NT2/D1 (cell line): ENCODE measurements around the gene ZNF429.

Experiments used
- DNase-seq: peaks from one replicate; pipeline ENCODE4 v3.0.0-alpha.2; 2011; ENCODE audit warnings: low read depth, low spot score
- H3K27me3 ChIP-seq: 2 replicates; pipeline ENCODE4 v1.6.0; 2011; ENCODE audit warnings: mild to moderate bottlenecking; ENCODE audit not compliant: insufficient read length, insufficient read depth
- H3K36me3 ChIP-seq: 2 replicates; pipeline ENCODE4 v1.6.1; 2011; ENCODE audit warnings: mild to moderate bottlenecking, low read length, mixed read lengths; ENCODE audit not compliant: insufficient read depth, insufficient read length
- H3K4me1 ChIP-seq: 2 replicates; pipeline ENCODE4 v1.5.1; 2011; ENCODE audit not compliant: insufficient read depth, insufficient read length
- H3K4me3 ChIP-seq: 2 replicates; pipeline ENCODE4 v1.5.1; 2011; ENCODE audit warnings: low read depth; ENCODE audit not compliant: insufficient read length
- H3K9ac ChIP-seq: 2 replicates; pipeline ENCODE4 v1.6.0; 2011; ENCODE audit warnings: low read depth; ENCODE audit not compliant: insufficient read length
- H3K9me3 ChIP-seq: 2 replicates; pipeline ENCODE4 v1.5.1; 2011; ENCODE audit warnings: mild to moderate bottlenecking, low read length; ENCODE audit not compliant: insufficient read depth
- SUZ12 ChIP-seq: IDR thresholded peaks from 2 replicates; pipeline ENCODE4 v1.6.1; 2011; ENCODE audit not compliant: insufficient read length, insufficient read depth; ENCODE audit errors: extremely low read depth
- YY1 ChIP-seq: IDR thresholded peaks from 2 replicates; pipeline ENCODE4 v1.6.1; 2011; ENCODE audit not compliant: insufficient read length, insufficient read depth
- ZNF274 ChIP-seq: IDR thresholded peaks from 2 replicates; pipeline ENCODE4 v1.6.1; 2011; ENCODE audit warnings: mild to moderate bottlenecking, low read depth, low read length

The ZNF429 gene

DNA sequence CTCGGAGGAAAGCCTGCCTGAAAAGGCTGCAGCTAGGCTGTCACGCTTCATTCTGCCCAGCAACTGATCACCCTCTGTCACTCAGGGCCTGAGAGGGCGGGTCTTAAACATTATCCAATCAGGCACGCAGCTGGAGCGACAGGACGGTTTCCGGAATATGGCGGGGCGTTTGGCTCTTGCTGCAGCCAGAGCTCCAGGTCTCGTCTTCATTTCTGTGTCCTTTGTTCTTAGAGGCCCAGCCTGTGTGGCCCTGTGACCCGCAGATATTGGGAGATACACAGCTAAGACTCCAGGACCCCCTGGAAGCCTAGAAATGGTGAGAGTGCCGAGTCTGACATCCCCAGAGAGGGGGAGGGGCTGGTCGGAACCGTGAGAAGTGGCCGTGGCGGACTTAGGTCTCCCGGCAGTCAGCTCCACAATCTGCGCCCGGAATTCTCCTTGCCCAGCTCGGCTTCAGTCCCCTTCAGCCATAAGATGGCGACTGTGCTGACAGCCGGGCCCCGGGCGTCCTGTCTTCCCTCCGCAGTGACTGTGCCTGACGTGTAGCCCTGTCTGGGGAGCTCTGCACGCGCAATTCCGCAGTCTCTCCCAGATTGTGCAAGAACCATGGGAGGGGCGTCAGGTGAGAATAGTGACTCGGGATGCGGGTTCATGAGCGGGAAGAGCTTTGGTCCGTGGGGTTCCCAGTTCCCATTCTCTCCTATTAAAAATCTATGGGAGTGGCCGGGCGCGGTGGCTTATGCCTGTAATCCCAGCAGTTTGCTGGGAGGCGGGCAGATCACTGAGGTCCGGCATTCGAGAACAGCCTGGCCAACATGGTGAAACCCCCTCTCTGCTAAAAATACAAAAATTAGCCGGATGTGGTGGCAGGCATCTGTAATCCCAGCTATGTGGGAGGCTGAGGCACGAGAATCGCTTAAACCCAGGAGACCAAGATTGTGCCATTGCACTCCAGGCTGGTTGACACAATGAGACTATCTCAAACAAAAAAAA, at the start of gene ZNF429:
ZNF429 (plus strand) TSS at position 144 of the 993 bp plus-strand sequence; CDS start at position 314, 170 bp downstream.
- peak; percentile 95 for DNase-seq
- Histone ChIP-seq H3K4me1 (no peaks in the 10 kb centered on the region), H3K9me3 (peaks cover 31% of the 10 kb centered on the region), H3K27me3 (no peaks in the 10 kb centered on the region), H3K9ac (peak within 1 kb of the TSS; percentile 92), H3K36me3 (peaks cover 47% of the 10 kb centered on the region), H3K4me3 (peak within 1 kb of the TSS; percentile 86)
- peak; percentile 46 for TF ChIP-seq YY1
- no peak for TF ChIP-seq ZNF274

GRCh38 chr19:21460686-21461085, 44.7 kb upstream of the ZNF429 start:
- DNase-seq, result no peak
- Histone ChIP-seq H3K9me3 (peaks cover 30% of the 10 kb centered on the region), H3K4me3 (no peak overlapping the region), H3K9ac (no peak overlapping the region), H3K4me1 (no peaks in the 10 kb centered on the region), H3K36me3 (peaks cover 51% of the 10 kb centered on the region), H3K27me3 (no peaks in the 10 kb centered on the region)
- TF ChIP-seq ZNF274, result no peak
- TF ChIP-seq YY1, result no peak
- TF ChIP-seq SUZ12, result no peak

- H3K9me3 ChIP-seq, result peaks cover 16% of the 10 kb centered on the region; the same call in 1 of the 2 replicates
- TF ChIP-seq YY1 (no peak), ZNF274 (no peak), SUZ12 (no peak)
- peak overlapping the region; percentile 99 for H3K4me3 ChIP-seq
- H3K9ac ChIP-seq, result peak overlapping the region; percentile 98
- no peak for DNase-seq
- H3K27me3 ChIP-seq, result no peaks in the 10 kb centered on the region
- peaks cover 36% of the 10 kb centered on the region for H3K36me3 ChIP-seq
- H3K4me1 ChIP-seq, result peaks cover 3% of the 10 kb centered on the region
Measured at GRCh38 chr19:21462540-21462939, 42.9 kb upstream of the ZNF429 start.

DNA sequence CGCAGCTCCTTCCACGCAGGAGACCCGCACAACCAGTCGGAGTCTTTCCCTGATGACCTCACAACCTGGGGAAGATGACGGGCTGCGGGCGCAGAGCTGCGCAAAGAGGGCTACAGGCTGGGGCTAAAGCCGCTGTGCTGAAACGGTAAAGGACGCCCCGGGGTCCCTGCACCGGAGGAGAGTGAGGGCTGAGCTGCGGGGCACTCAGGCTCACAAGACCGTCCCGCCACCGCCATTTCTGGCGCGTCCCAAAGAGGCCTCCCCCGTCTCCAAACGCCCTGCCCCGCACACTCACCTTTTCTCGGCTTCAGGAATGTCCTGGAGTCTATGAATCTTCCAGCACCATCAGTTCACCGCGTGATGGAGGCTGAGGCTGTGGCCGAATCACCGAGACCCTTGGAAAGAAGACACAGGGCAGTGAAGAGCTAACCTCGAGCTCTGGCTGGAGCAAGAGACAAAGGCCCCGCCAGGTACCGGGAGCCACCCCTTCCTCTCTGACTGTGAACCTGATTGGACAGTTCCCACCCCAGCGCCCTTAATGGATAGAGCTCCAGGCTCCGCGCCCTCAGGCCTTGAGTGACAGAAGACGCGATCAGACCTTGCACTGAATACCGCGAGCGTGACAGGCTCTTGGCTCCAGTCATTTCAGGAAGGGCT, 41.8 kb upstream of the ZNF429 start:
- Histone ChIP-seq H3K36me3 (peaks cover 26% of the 10 kb centered on the region), H3K9ac (peak overlapping the region; percentile 98), H3K4me3 (peak overlapping the region; percentile 99), H3K27me3 (no peaks in the 10 kb centered on the region), H3K9me3 (peaks cover 7% of the 10 kb centered on the region; the same call in 1 of the 2 replicates), H3K4me1 (peaks cover 3% of the 10 kb centered on the region)
- TF ChIP-seq SUZ12 (no peak), YY1 (no peak), ZNF274 (no peak)
- DNase-seq, result peak; percentile 94

- Histone ChIP-seq H3K36me3 (peaks cover 8% of the 10 kb centered on the region), H3K4me1 (peaks cover 3% of the 10 kb centered on the region), H3K9ac (no peak overlapping the region), H3K9me3 (no peaks in the 10 kb centered on the region), H3K27me3 (no peaks in the 10 kb centered on the region), H3K4me3 (no peak overlapping the region)
- DNase-seq, result no peak
- TF ChIP-seq SUZ12, result no peak
- no peak for TF ChIP-seq YY1
- no peak for TF ChIP-seq ZNF274
Measured at GRCh38 chr19:21466627-21467026, 38.8 kb upstream of the ZNF429 start.

- no peak overlapping the region for H3K4me3 ChIP-seq
- no peaks in the 10 kb centered on the region for H3K9me3 ChIP-seq
- no peak for DNase-seq
- TF ChIP-seq YY1 (no peak), SUZ12 (no peak), ZNF274 (no peak)
- no peaks in the 10 kb centered on the region for H3K27me3 ChIP-seq
- H3K36me3 ChIP-seq, result no peaks in the 10 kb centered on the region
- H3K9ac ChIP-seq, result no peak overlapping the region
- peaks cover 3% of the 10 kb centered on the region for H3K4me1 ChIP-seq
Measured at GRCh38 chr19:21468791-21469190, 36.6 kb upstream of the ZNF429 start.

DNA sequence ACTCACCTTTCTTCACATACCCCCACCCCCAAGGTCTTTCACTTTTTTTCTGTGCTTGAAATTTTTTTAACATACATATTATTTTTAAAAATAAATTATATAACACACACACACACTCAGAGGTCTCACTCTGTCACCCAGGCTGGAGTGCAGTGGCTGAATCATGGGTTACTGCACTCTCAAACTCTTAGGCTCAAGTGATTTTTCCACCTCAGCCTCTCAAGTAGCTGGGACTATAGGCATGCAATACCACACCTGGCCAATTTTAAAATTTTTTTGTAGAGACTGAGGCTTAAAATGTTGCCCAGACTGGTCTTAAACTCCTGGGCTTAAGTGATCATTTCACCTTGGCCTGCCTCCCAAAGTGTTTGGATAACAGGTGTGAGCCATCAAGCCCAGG, 32.9 kb upstream of the ZNF429 start:
- no peak overlapping the region for H3K9ac ChIP-seq
- TF ChIP-seq ZNF274 (no peak), YY1 (no peak), SUZ12 (no peak)
- DNase-seq, result no peak
- no peaks in the 10 kb centered on the region for H3K36me3 ChIP-seq
- H3K4me1 ChIP-seq, result no peaks in the 10 kb centered on the region
- no peak overlapping the region for H3K4me3 ChIP-seq
- H3K9me3 ChIP-seq, result no peaks in the 10 kb centered on the region
- no peaks in the 10 kb centered on the region for H3K27me3 ChIP-seq
